Stimulated activated CD8-positive, alpha-beta memory T cell treated with anti-CD3 and anti-CD28 coated beads, Interleukin-4, amount 100 ng/mL, for 48 hours (primary cell): ENCODE measurements around the gene ZKSCAN8.
"Not testable (repeated sequence)": the region's sequence is repeated elsewhere in the genome, so short reads cannot be mapped to it uniquely, and the experiment has no call there.

Experiments
- DNase-seq: peaks from one replicate; pipeline ENCODE4 v3.0.0-alpha.2; 2020

The ZKSCAN8 gene

GRCh38 chr6:28141500-28142329 is at the start of gene ZKSCAN8:
ZKSCAN8 (plus strand) TSS chr6:28141883; CDS start chr6:28148408, 6,525 bp downstream.
- DNase-seq: peak; percentile 82

DNA sequence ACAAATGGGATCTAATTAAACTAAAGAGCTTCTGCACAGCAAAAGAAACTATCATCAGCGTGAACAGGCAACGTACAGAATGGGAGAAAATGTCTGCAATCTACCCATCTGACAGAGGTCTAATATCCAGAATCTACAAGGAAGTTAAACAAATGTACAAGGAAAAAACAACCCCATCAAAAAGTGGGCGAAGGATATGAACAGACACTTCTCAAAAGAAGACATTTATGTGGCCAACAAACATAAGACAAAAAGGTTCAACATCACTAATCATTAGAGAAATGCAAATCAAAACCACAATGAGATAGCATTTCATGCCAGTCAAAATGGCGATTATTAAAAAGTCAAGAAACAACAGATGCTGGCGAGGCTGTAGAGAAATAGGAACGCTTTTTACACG is 39.5 kb upstream of the ZKSCAN8 start:
- DNase-seq: not testable (repeated sequence)

DNA sequence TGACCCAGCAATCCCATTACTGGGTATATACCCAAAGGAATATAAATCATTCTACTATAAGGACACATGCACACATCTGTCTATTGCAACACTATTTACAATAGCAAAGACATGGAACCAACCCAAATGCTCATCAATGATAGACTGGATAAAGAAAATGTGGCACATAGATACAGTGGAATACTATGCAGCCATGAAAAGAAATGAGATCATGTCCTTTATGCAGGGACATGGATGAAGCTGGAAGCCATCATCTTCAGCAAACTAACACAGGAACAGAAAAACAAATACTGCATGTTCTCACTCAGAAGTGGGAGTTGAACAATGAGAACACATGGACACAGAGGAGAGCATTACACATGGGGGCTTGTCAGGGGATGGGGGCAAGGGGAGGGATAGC is 39.0 kb upstream of the ZKSCAN8 start:
- not testable (repeated sequence) for DNase-seq

GRCh38 chr6:28104392-28105244 is 37.1 kb upstream of the ZKSCAN8 start:
- peak; percentile 86 for DNase-seq

DNA sequence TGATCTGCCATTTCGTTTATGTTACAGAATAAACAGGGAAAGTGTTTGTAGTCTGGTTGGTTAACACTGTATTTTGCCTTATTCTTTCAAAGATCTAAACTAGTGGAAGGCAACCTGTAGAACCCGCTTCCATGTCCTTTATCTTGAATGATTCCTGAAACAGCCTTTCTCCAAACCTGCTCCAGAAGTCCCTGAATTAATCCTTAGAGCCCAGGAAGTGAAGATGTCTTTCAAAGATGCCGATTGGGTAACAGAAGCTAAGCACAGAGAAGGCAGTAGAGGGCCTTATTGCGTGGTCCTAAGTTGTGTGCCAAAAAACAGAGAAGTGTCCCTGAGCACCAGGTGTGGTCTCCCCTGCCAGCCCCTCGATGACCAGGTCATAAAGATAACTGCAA is 36.4 kb upstream of the ZKSCAN8 start:
- no peak for DNase-seq

DNA sequence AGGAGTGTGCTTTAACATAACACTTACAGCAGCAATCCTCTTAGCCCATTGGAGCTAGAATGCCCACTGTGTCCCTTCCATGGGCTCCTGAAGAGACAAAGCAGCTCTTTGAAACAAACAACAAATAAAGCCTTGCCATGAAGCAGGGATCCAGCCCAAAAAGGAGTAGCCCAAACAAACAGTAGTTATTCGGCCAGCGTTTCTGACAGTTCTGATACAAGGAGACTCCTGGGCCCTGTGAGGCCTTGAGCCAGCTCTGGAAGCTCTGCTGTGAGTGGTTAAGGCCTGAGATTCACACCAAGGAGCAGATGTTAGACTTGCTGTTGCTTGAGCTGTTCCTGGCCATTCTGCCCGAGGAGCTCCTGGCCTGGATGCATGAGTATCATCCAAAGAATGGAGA is 34.2 kb upstream of the ZKSCAN8 start:
- DNase-seq: no peak

GRCh38 chr6:28111964-28112363 is 29.7 kb upstream of the ZKSCAN8 start:
- DNase-seq: no peak

- DNase-seq: no peak
These were observed 25.9 kb upstream of the ZKSCAN8 start for GRCh38 chr6:28115799-28116198.

- no peak for DNase-seq
These were observed 24.2 kb upstream of the ZKSCAN8 start for GRCh38 chr6:28117386-28118050.

GRCh38 chr6:28118217-28118616 is 23.5 kb upstream of the ZKSCAN8 start:
- no peak for DNase-seq

DNA sequence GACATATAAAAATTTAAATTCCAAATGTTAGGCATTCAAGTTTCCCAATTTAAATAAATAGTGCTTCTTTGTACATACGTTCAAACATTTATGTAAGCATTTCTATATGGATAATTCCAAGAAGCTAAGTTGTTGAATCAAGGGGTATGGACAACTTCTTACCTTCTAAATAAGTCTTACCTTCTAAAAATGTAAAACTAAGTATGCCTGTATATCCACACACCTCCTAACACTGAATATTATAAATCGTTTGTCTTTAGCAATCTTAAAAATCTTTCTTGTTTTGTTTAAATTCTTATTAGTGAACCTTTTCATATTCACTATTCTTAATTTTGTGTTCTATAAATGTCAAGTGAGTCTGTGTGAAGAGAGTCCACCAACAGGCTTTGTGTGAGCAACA is 19.8 kb upstream of the ZKSCAN8 start:
- DNase-seq: no peak

- DNase-seq: not testable (repeated sequence)
These were observed 19.4 kb upstream of the ZKSCAN8 start for GRCh38 chr6:28122283-28122682.

DNA sequence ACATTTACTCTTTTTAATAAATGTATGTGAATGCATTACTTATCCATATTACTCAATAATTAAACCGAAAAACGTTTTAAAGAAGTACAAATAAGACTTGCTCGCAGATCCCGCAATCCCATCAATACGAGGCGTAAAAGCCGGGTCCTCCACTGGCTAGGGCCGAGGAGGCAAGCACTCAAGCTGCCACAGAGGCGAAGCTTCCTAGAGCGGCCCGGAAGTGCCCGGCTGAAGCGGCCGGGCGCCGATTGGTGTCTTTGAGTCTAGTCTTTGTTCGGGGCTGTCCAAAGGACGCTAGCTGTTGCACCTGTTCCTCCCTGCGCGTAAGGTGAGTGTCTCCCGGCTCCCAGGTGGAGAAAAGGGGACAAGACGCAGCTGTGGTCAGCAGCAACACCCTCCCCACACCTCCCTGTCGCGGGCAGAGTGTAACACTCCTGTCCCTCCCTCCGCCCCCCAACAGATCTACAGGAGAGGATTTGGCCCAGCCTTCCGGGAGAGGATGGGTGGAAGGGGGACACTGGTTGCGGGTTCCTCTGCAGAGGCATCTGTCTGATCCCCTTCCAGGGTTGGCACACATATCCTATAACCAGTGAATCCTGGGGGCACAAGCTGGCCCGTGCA is 17.2 kb upstream of the ZKSCAN8 start, which contains the start of gene ZSCAN16:
Gene ZSCAN16, plus strand, starts transcription at position 260 of the 621 bp plus-strand sequence. CDS start 835 bp downstream, outside the sequence.
- DNase-seq: peak; percentile 84

GRCh38 chr6:28124971-28125353 is 16.7 kb upstream of the ZKSCAN8 start:
- DNase-seq: no peak

DNA sequence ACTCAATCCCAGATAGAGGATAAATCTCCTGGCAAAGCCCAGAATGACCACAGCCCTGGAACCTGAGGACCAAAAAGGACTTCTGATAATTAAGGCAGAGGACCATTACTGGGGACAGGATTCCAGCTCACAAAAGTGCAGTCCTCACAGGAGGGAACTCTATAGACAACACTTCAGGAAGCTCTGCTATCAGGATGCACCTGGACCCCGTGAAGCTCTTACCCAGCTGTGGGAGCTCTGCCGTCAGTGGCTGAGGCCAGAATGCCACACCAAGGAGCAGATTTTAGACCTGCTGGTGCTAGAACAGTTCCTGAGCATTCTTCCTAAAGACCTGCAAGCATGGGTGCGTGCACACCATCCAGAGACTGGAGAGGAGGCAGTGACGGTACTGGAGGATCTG is 16.3 kb upstream of the ZKSCAN8 start:
- DNase-seq: no peak

DNA sequence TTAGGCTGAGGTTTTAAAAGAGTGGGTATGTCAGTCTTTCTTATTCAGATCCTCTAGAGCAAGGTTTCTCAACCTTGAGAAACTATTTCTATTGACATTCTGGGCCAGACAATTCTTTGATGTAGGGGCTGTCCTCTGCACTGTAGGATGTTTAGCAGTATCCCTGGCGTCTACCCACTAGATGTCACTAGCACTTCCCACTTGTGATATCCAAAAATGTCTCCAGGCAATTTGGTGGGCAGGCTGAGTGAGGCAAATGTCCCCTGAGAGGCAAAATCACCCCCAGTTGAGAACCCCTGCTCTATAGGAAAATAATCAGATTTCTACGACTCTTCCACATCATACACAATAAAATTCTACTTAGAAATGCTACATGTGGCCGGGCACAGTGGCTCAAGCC is 7.7 kb upstream of the ZKSCAN8 start:
- no peak for DNase-seq

GRCh38 chr6:28134716-28135115 is 7.0 kb upstream of the ZKSCAN8 start:
- DNase-seq: no peak

DNA sequence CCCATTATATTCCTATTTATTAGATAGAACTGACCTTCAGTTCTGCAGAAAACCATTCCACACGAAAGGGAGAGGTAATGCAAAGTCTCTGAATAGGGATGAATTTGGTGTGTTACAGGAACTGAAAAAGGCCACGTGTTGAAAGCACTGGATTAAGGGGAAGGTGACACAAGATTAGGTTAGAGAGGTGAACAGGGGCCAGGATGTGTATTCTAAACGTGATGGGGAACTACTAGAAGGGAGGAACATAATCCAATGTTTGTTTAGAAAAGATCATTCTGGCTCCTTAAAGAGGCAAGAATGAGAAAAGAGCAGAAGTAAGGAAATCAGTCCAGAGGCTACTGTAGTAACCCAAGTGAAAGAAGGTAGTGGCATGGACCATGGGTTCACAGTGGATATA is 6.3 kb upstream of the ZKSCAN8 start:
- no peak for DNase-seq

GRCh38 chr6:28136585-28137504 is 4.8 kb upstream of the ZKSCAN8 start:
- DNase-seq: peak; percentile 87

DNA sequence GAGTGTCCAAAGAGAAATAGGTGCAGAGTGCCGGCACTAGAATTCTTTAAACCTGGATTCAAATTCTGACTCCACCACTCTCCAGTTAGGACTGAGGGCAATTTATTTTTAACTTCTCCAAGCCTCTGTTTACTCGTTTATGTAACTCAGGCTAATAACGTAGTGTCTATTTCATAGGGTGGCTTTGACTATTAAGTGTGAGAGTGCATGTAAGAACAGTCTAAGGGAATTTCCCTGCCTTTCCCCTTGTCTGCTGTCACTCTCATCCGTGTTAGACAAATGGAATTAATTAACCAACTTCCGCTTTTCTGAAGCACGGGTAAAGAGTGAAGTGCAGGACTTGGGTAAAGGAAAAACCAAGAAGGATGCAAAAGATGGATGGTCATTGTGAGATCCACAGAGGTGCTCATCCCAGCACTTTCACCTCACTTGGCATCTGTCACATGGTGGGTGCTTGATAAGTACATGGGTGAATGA is 4.1 kb upstream of the ZKSCAN8 start:
- no peak for DNase-seq

DNA sequence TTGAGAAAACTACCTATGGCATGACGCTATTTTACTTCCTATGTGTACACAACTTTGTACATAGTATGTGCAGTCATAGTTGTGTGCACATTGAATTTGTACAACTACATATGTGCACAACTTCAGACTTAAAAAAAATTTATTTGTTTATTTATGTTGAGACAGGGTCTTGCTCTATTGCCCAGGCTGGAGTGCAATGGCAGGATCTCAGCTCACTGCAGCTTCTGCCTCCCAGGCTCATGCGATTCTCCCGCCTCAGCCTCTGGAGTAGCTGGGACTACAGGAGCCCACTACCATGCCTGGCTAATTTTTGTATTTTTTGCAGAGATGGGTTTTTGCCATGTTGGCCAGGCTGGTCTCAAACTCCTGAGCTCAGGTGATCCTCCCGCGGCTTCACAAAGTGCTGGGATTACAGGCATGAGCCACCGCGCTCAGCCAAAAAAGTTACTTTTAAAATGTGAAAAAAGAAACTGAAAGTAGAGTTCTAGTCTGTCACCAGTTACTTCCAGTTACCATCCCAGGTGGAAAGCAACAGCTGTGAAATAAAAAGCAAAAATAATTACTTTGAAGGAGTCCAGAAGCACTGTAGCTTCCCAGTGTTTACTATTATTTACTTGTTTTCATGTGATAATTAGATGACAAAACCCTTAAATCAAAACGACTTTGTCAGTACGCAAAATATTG is 1.7 kb upstream of the ZKSCAN8 start:
- DNase-seq: no peak
